ENCODE measurements around the gene PCGF3. TPM values are rescaled to one million over a fixed set of nuclear protein-coding genes. Genes with fewer than 3 reads are reported as not detected.

Gene PCGF3
- total RNA-seq, 1 experiment from 2014 or later: 66.3 TPM

DNA sequence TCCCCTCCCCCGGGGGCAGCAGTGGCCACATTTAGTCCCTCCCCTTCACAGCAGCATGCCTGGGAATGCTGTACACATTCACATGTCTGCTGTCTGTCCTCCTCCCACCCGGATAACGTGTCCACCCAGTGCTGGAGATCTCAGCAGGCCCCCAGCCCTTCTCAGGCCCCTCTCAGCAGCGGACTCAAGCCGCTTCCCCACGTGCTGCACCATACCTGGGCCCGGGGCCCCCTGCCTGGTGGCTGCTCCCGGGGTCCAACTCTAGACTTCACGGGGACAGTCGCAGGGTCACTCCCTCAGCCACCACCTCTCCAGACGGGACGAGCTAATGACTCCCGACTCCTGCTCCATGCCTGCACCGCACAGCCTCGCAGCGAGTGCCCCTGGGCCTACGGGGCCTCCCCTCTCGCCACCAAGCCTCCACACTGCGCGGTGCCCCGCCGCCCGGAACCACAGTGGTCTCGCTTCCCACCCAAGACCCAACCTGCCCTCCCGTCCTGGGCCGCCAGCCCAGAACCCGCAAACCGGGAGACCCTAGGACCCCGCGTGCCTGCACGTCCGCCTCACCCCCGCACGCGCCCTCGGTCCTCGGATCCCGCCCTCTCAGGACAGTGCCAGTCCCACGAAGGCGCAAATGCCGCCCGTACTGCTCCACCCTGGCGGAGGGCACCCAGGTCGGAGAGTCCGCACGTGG is 1.3 kb upstream of the PCGF3 start:
- POLR2A ChIA-PET: no interaction called here
- no TSS peak for BruUV-seq (replicated peaks)

More for the DNA sequence above, 1.3 kb upstream of the PCGF3 start:
- DNase-seq (ENCODE audit: low read depth, low spot score) (no peak), ATAC-seq (no peak)
- Histone ChIP-seq H3K4me2 (ENCODE audit: low read length) (no peak overlapping the region), H3K4me3 (replicated peaks in 1 of 2; ENCODE audit: low read depth in 1 of 2, low read length in 2 of 2) (no peak overlapping the region), H3K79me2 (ENCODE audit: insufficient read depth, low read length) (peaks cover 30% of the 10 kb centered on the region), H3K27ac (ENCODE audit: low read depth, low read length) (no peak overlapping the region; the same call in 1 of the 2 replicates), H3K27me3 (ENCODE audit: insufficient read depth, low read length) (no peaks in the 10 kb centered on the region), H3K9me3 (ENCODE audit: control insufficient read depth in 1 of 2, insufficient read depth in 1 of 2, low read depth in 1 of 2, low read length in 2 of 2) (no peaks in the 10 kb centered on the region), H3K9me2 (ENCODE audit: insufficient read depth) (no peaks in the 10 kb centered on the region), H3K4me1 (ENCODE audit: control insufficient read depth in 1 of 2, insufficient read depth in 2 of 2, low read length in 2 of 2) (peaks cover 3 to 9% of the 10 kb centered on the region in 2 experiments; a peak in 3 of 4 replicates), H4K20me1 (ENCODE audit: insufficient read depth) (no peaks in the 10 kb centered on the region), H2AFZ (ENCODE audit: low read depth, low read length, poor library complexity, severe bottlenecking) (no peak overlapping the region), H3K9ac (ENCODE audit: low read length) (no peak overlapping the region), H3K36me3 (ENCODE audit: control insufficient read depth in 1 of 2, insufficient read depth in 2 of 2, low read length in 2 of 2) (no peaks in the 10 kb centered on the region)
- no peak for TF ChIP-seq SRF (IDR thresholded peaks at IDR 0.05; ENCODE audit: low read depth)
- TF ChIP-seq RAD21 (IDR thresholded peaks at IDR 0.05; ENCODE audit: low read depth): no peak
- TF ChIP-seq, protein P1, sequence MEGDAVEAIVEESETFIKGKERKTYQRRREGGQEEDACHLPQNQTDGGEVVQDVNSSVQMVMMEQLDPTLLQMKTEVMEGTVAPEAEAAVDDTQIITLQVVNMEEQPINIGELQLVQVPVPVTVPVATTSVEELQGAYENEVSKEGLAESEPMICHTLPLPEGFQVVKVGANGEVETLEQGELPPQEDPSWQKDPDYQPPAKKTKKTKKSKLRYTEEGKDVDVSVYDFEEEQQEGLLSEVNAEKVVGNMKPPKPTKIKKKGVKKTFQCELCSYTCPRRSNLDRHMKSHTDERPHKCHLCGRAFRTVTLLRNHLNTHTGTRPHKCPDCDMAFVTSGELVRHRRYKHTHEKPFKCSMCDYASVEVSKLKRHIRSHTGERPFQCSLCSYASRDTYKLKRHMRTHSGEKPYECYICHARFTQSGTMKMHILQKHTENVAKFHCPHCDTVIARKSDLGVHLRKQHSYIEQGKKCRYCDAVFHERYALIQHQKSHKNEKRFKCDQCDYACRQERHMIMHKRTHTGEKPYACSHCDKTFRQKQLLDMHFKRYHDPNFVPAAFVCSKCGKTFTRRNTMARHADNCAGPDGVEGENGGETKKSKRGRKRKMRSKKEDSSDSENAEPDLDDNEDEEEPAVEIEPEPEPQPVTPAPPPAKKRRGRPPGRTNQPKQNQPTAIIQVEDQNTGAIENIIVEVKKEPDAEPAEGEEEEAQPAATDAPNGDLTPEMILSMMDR (IDR thresholded peaks at IDR 0.05 in 2 of 3, conservative IDR thresholded peaks at IDR 0.05 in 1 of 3; ENCODE audit: borderline replicate concordance in 1 of 3, insufficient read depth in 1 of 3, low read depth in 2 of 3, low read length in 2 of 3): no peak
- TF ChIP-seq POLR2A (IDR thresholded peaks at IDR 0.05; ENCODE audit: borderline replicate concordance, extremely low read depth, insufficient read depth, insufficient read length): no peak
- TF ChIP-seq EZH2phosphoT487 (IDR thresholded peaks at IDR 0.05; ENCODE audit: borderline replicate concordance): no peak
- TF ChIP-seq, protein P2, sequence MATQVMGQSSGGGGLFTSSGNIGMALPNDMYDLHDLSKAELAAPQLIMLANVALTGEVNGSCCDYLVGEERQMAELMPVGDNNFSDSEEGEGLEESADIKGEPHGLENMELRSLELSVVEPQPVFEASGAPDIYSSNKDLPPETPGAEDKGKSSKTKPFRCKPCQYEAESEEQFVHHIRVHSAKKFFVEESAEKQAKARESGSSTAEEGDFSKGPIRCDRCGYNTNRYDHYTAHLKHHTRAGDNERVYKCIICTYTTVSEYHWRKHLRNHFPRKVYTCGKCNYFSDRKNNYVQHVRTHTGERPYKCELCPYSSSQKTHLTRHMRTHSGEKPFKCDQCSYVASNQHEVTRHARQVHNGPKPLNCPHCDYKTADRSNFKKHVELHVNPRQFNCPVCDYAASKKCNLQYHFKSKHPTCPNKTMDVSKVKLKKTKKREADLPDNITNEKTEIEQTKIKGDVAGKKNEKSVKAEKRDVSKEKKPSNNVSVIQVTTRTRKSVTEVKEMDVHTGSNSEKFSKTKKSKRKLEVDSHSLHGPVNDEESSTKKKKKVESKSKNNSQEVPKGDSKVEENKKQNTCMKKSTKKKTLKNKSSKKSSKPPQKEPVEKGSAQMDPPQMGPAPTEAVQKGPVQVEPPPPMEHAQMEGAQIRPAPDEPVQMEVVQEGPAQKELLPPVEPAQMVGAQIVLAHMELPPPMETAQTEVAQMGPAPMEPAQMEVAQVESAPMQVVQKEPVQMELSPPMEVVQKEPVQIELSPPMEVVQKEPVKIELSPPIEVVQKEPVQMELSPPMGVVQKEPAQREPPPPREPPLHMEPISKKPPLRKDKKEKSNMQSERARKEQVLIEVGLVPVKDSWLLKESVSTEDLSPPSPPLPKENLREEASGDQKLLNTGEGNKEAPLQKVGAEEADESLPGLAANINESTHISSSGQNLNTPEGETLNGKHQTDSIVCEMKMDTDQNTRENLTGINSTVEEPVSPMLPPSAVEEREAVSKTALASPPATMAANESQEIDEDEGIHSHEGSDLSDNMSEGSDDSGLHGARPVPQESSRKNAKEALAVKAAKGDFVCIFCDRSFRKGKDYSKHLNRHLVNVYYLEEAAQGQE (IDR thresholded peaks at IDR 0.05; ENCODE audit: low read depth): no peak
- TF ChIP-seq, protein P3, sequence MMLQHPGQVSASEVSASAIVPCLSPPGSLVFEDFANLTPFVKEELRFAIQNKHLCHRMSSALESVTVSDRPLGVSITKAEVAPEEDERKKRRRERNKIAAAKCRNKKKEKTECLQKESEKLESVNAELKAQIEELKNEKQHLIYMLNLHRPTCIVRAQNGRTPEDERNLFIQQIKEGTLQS (IDR thresholded peaks at IDR 0.05): no peak
- no peak for TF ChIP-seq JUND (IDR thresholded peaks at IDR 0.05)
- TF ChIP-seq YY1 (IDR thresholded peaks at IDR 0.05; ENCODE audit: extremely low read depth, insufficient replicate concordance, low read depth, low read length): no peak
- TF ChIP-seq ZFX (IDR thresholded peaks at IDR 0.05): no peak
- no peak for TF ChIP-seq SP1 (IDR thresholded peaks at IDR 0.05; ENCODE audit: low read depth)
- TF ChIP-seq FOSL1 (IDR thresholded peaks at IDR 0.05; ENCODE audit: low read depth): no peak
- no peak for TF ChIP-seq ZNF274 (IDR thresholded peaks at IDR 0.05; ENCODE audit: low read depth, low read length)
- no peak for TF ChIP-seq TCF7L2 (IDR thresholded peaks at IDR 0.05; ENCODE audit: borderline replicate concordance, extremely low read depth, insufficient read depth, insufficient read length)
- TF ChIP-seq, protein P4, sequence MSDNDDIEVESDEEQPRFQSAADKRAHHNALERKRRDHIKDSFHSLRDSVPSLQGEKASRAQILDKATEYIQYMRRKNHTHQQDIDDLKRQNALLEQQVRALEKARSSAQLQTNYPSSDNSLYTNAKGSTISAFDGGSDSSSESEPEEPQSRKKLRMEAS (IDR thresholded peaks at IDR 0.05): no peak
- TF ChIP-seq, protein P5, sequence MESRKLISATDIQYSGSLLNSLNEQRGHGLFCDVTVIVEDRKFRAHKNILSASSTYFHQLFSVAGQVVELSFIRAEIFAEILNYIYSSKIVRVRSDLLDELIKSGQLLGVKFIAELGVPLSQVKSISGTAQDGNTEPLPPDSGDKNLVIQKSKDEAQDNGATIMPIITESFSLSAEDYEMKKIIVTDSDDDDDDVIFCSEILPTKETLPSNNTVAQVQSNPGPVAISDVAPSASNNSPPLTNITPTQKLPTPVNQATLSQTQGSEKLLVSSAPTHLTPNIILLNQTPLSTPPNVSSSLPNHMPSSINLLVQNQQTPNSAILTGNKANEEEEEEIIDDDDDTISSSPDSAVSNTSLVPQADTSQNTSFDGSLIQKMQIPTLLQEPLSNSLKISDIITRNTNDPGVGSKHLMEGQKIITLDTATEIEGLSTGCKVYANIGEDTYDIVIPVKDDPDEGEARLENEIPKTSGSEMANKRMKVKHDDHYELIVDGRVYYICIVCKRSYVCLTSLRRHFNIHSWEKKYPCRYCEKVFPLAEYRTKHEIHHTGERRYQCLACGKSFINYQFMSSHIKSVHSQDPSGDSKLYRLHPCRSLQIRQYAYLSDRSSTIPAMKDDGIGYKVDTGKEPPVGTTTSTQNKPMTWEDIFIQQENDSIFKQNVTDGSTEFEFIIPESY (IDR thresholded peaks at IDR 0.05; ENCODE audit: extremely low read depth, insufficient replicate concordance, low read length): no peak
- TF ChIP-seq POLR2AphosphoS5 (IDR thresholded peaks at IDR 0.05; ENCODE audit: low read depth, low read length): no peak
- CTCF ChIA-PET: no interaction called here
- intact Hi-C loops (cut with micrococcal nuclease): no loop called here
- RAD21 ChIA-PET (ENCODE audit: low non-redundant PET in 1 of 2, low total read pairs in 2 of 2, uncharacterized antibody in 2 of 2, unreplicated experiment in 2 of 2): no interaction called here
